ENCODE data around the gene GADD45B. TPM values are rescaled to one million over a fixed set of nuclear protein-coding genes. Genes with fewer than 3 reads are reported as not detected.
"Not testable (repeated sequence)": the region's sequence is repeated elsewhere in the genome, so short reads cannot be mapped to it uniquely, and the experiment has no call there.

The GADD45B gene
- total and polyA plus RNA-seq, 7 donors: 10.9 to 94.1 (median 19.3) TPM

GRCh38 chr19:2500156-2500555 is 24.2 kb downstream of the GADD45B start:
- WGBS, 3 donors: 25 to 36% (median 29%) methylated on average over 13 of the region's 13 CpGs
- Histone ChIP-seq H3K4me1 (peaks cover 19% of the 10 kb centered on the region), H3K9me3 (no peaks in the 10 kb centered on the region), H3K27ac (peak overlapping the region; percentile 55), H3K36me3 (ENCODE audit: insufficient read depth in 1 of 2, low read depth in 1 of 2) (no peaks in the 10 kb centered on the region), H3K27me3 (ENCODE audit: insufficient read depth in 3 of 3, low read length in 2 of 3) (no peaks in the 10 kb centered on the region), H3K4me3 (no peak overlapping the region)
- DNase-seq (peak; percentile 52 to 83), ATAC-seq (peak; percentile 41 to 56 (median 52))
- TF ChIP-seq CTCF (IDR thresholded peaks at IDR 0.05): no peak
- intact Hi-C loops (cut with DNase I): no loop called here

- Histone ChIP-seq H3K9me3 (no peaks in the 10 kb centered on the region), H3K4me1 (peaks cover 12% of the 10 kb centered on the region), H3K27ac (peak overlapping the region; percentile 55), H3K27me3 (ENCODE audit: insufficient read depth in 3 of 3, low read length in 2 of 3) (no peaks in the 10 kb centered on the region), H3K36me3 (ENCODE audit: insufficient read depth in 1 of 2, low read depth in 1 of 2) (no peaks in the 10 kb centered on the region), H3K4me3 (no peak overlapping the region)
- TF ChIP-seq CTCF (IDR thresholded peaks at IDR 0.05): no peak
- ATAC-seq (peak; percentile 46 to 68 (median 63)), DNase-seq (peak in 1 of 2 donors; percentile 62)
- WGBS, 3 donors: 33 to 50% (median 35%) methylated on average over 12 of the region's 12 CpGs
- intact Hi-C loops (cut with DNase I): no loop called here
Observed at GRCh38 chr19:2500841-2501261, 24.9 kb downstream of the GADD45B start.

DNA sequence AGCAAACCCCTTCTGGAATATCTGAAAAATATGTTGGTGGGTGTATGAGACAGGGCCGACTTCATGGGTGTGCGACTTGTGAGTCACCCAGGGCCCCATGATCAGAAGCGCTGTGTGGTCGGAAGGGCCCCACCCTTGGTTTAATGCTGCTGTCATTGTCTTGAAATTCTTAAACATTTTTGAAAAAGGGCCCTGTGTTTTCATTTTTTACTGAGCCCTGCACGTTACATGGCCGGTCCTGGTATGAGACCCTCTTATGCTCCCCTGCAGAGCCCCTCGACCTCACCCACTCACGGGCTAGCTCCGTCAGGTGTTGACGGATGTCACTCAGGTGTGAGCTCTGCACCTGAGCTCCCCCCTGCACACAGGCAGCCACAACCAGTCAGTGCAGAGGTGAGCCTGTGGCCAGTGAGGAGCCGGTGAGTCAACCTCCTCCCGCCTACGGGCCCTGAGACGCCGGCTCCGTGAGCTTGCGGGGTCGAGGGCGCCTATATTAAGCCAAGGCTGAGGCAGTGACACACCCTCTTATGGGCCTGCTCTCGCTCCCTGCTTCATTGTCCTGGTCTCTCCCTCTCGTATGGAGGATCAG is 27.7 kb downstream of the GADD45B start:
- no peak for DNase-seq
- intact Hi-C loops (cut with DNase I): no loop called here
- WGBS, 3 donors: 63 to 69% (median 67%) methylated on average over 21 of the region's 21 CpGs
- Histone ChIP-seq H3K4me1 (peaks cover 6% of the 10 kb centered on the region), H3K27me3 (ENCODE audit: insufficient read depth in 3 of 3, low read length in 2 of 3) (no peaks in the 10 kb centered on the region), H3K36me3 (ENCODE audit: insufficient read depth in 1 of 2, low read depth in 1 of 2) (no peaks in the 10 kb centered on the region), H3K9me3 (no peaks in the 10 kb centered on the region), H3K27ac (no peak overlapping the region), H3K4me3 (no peak overlapping the region)
- ATAC-seq: no peak
- no peak for TF ChIP-seq CTCF (IDR thresholded peaks at IDR 0.05)

DNA sequence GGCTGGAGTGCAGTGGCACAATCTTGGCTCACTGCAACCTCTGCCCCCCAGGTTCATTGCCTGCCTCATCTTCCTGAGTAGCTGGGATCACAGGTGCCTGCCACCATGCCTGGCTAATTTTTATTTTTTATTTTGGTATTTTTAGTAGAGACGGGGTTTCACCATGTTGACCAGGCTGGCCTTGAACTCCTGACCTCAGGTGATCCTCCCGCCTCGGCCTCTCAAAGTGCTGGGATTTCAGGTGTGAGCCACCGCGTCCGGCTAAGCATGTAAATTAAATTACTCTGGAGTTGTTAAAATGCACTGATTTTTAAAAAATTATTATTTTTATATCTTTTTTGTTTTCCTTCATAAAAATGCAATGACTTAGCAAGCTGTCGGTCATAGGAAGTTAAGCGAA is 30.7 kb downstream of the GADD45B start:
- DNase-seq; intact Hi-C loops (cut with DNase I): not testable (repeated sequence)

GRCh38 chr19:2507109-2507508 is 31.2 kb downstream of the GADD45B start:
- Histone ChIP-seq H3K9me3 (no peaks in the 10 kb centered on the region), H3K27ac (peak overlapping the region; percentile 58), H3K4me1 (no peaks in the 10 kb centered on the region), H3K4me3 (peak overlapping the region; percentile 11), H3K27me3 (ENCODE audit: insufficient read depth in 3 of 3, low read length in 2 of 3) (no peaks in the 10 kb centered on the region), H3K36me3 (ENCODE audit: insufficient read depth in 1 of 2, low read depth in 1 of 2) (no peaks in the 10 kb centered on the region)
- DNase-seq (no peak), ATAC-seq (peak; percentile 64 to 81 (median 70))
- intact Hi-C loops (cut with DNase I): no loop called here
- TF ChIP-seq CTCF (IDR thresholded peaks at IDR 0.05): no peak
- 7 to 23% (median 9%) methylated on average over 12 of the region's 12 CpGs for WGBS, 3 donors

More for the DNA sequence above, 30.7 kb downstream of the GADD45B start:
- WGBS, 3 donors: 66 to 83% (median 67%) methylated on average over 8 of the region's 8 CpGs
- not testable (repeated sequence) for H3K27ac ChIP-seq; H3K27me3 ChIP-seq (ENCODE audit: insufficient read depth in 3 of 3, low read length in 2 of 3); ATAC-seq; H3K36me3 ChIP-seq (ENCODE audit: insufficient read depth in 1 of 2, low read depth in 1 of 2); H3K4me1 ChIP-seq; H3K4me3 ChIP-seq; H3K9me3 ChIP-seq

All from psoas muscle (tissue), 8 donors.